SK-N-SH (cell line): ENCODE results near the gene PRH1. TPM values are rescaled to one million over a fixed set of nuclear protein-coding genes. Genes with fewer than 3 reads are reported as not detected.

Experiments used
- CTCF ChIA-PET: fragments of 300-600, 350-600 bp; formaldehyde crosslinking; extraction: SDS; loops from one replicate; lab custom pipeline; 2021; lab: Yijun Ruan, JAX
- POLR2A ChIA-PET: fragments of 350-600 bp; sonication (Branson Sonifier 250); formaldehyde crosslinking; extraction: SDS; loops from one replicate; lab custom pipeline; 2020; ENCODE audit warnings: antibody characterized with exemption, inconsistent platforms; lab: Yijun Ruan, JAX
- DNase-seq: peaks from one replicate; pipeline ENCODE4 v3.0.0; 2012
- H2AFZ ChIP-seq: fragments of 200-600 bp; sonication (generic); 2 replicates; pipeline ENCODE4 v1.8.1; 2016; ENCODE audit warnings: antibody characterized with exemption, mild to moderate bottlenecking, low read depth
- H3F3A ChIP-seq: fragments of 200-600 bp; sonication (generic); replicated peaks from 2 replicates; pipeline ENCODE3; 2016; ENCODE audit warnings: antibody characterized with exemption, mild to moderate bottlenecking; ENCODE audit not compliant: insufficient read depth
- H3K27ac ChIP-seq, 2 experiments: fragments of 200-500 bp in 1 of 2; fragments of 200-600 bp in 1 of 2; sonication (Bioruptor generic) in 1 of 2; sonication (generic), shearing (Covaris generic) in 1 of 2; 2 replicates each; pipeline versions ENCODE4 v1.5.1 to v1.6.1; 2014 to 2016; ENCODE audit warnings: low read depth in 2 of 2, inconsistent platforms in 1 of 2, low read length in 1 of 2, mild to moderate bottlenecking in 1 of 2, mixed read lengths in 1 of 2
- H3K27me3 ChIP-seq: fragments of 200-600 bp; sonication (generic), shearing (Covaris generic); 2 replicates; pipeline ENCODE4 v1.6.1; 2016; ENCODE audit warnings: mixed run types; ENCODE audit not compliant: insufficient read depth
- H3K36me3 ChIP-seq, 2 experiments: fragments of 200-500 bp in 1 of 2; fragments of 200-600 bp in 1 of 2; sonication (Bioruptor generic) in 1 of 2; sonication (generic) in 1 of 2; replicated peaks in 1 of 2; 2 replicates each; pipeline versions ENCODE3 to v1.5.1; 2014 to 2016; ENCODE audit warnings: low read length in 1 of 2, mild to moderate bottlenecking in 1 of 2; ENCODE audit not compliant: insufficient read depth in 2 of 2, control insufficient read depth in 1 of 2
- H3K4me1 ChIP-seq, 2 experiments: fragments of 200-500 bp in 1 of 2; fragments of 200-600 bp in 1 of 2; sonication (Bioruptor generic) in 1 of 2; sonication (generic), shearing (Covaris generic) in 1 of 2; 2 replicates each; pipeline versions ENCODE4 v1.5.1 to v1.6.1; 2014 to 2016; ENCODE audit warnings: low read depth in 1 of 2, low read length in 1 of 2, mixed run types in 1 of 2; ENCODE audit not compliant: insufficient read depth in 2 of 2, control insufficient read depth in 1 of 2
- H3K4me2 ChIP-seq: fragments of 200-600 bp; sonication (generic), shearing (Covaris generic); 2 replicates; pipeline ENCODE4 v1.6.1; 2017; ENCODE audit warnings: mixed run types
- H3K4me3 ChIP-seq, 2 experiments: fragments of 200-500 bp in 1 of 2; fragments of 200-600 bp in 1 of 2; sonication (Bioruptor generic) in 1 of 2; sonication (generic), shearing (Covaris generic) in 1 of 2; 2 replicates each; pipeline versions ENCODE4 v1.5.1 to v1.8.1; 2014 to 2016; ENCODE audit warnings: low read depth in 2 of 2, inconsistent platforms in 1 of 2, low read length in 1 of 2, mild to moderate bottlenecking in 1 of 2, mixed read lengths in 1 of 2, moderate library complexity in 1 of 2
- H3K79me2 ChIP-seq: fragments of 200-600 bp; sonication (generic); 2 replicates; pipeline ENCODE4 v1.8.1; 2017; ENCODE audit warnings: mild to moderate bottlenecking; ENCODE audit not compliant: insufficient read depth
- H3K9ac ChIP-seq: fragments of 200-600 bp; sonication (generic); 2 replicates; pipeline ENCODE4 v1.6.1; 2017; ENCODE audit warnings: mixed run types
- H3K9me2 ChIP-seq: fragments of 200-600 bp; sonication (generic); 2 replicates; pipeline ENCODE4 v1.6.1; 2017; ENCODE audit warnings: mixed run types
- H3K9me3 ChIP-seq: fragments of 200-600 bp; sonication (generic); 2 replicates; pipeline ENCODE4 v1.6.1; 2017; ENCODE audit warnings: mixed run types, mild to moderate bottlenecking, moderate library complexity
- H4K20me1 ChIP-seq: fragments of 200-600 bp; sonication (generic); 2 replicates; pipeline ENCODE4 v1.6.1; 2017; ENCODE audit warnings: mild to moderate bottlenecking, mixed run types; ENCODE audit not compliant: insufficient read depth
- CHD2 ChIP-seq: fragments of 150-350 bp; IDR thresholded peaks from 2 replicates; pipeline ENCODE4 v1.6.1; 2018; ENCODE audit warnings: low read length; ENCODE audit not compliant: partially characterized antibody
- CTCF ChIP-seq: fragments of 200-600 bp; sonication (generic); IDR thresholded peaks from 2 replicates; pipeline ENCODE4 v1.6.1; 2017; ENCODE audit warnings: antibody characterized with exemption, mild to moderate bottlenecking, moderate library complexity
- ELF1 ChIP-seq: IDR thresholded peaks from 2 replicates; pipeline ENCODE4 v1.4.0; 2012
- EP300 ChIP-seq, 2 experiments: IDR thresholded peaks; 2 replicates each; pipeline versions ENCODE4 v1.4.0 to v1.6.1; 2012; ENCODE audit warnings: borderline replicate concordance in 1 of 2, low read depth in 1 of 2, low read length in 1 of 2
- EZH2phosphoT487 ChIP-seq: fragments of 200-600 bp; sonication (generic); IDR thresholded peaks from 2 replicates; pipeline ENCODE4 v1.6.1; 2017; ENCODE audit warnings: low read depth, mixed run types, mild to moderate bottlenecking, antibody characterized with exemption, moderate library complexity, borderline replicate concordance
- FOXJ3 ChIP-seq: sonication (generic); formaldehyde crosslinking; IDR thresholded peaks from 2 replicates; pipeline ENCODE4 v1.5.1; 2020; ENCODE audit warnings: mild to moderate bottlenecking, missing genetic modification reagents
- FOXM1 ChIP-seq: IDR thresholded peaks from 2 replicates; pipeline ENCODE4 v1.4.0; 2012; ENCODE audit warnings: low read depth, mild to moderate bottlenecking
- GABPA ChIP-seq: IDR thresholded peaks from 2 replicates; pipeline ENCODE4 v1.4.0; 2012; ENCODE audit warnings: low read depth, mild to moderate bottlenecking
- MAX ChIP-seq: IDR thresholded peaks from 2 replicates; pipeline ENCODE4 v1.4.0; 2012; ENCODE audit warnings: low read depth
- NFIC ChIP-seq: IDR thresholded peaks from 2 replicates; pipeline ENCODE4 v1.4.0; 2012; ENCODE audit warnings: borderline replicate concordance
- RCOR1 ChIP-seq: fragments of 150-350 bp; IDR thresholded peaks from 2 replicates; pipeline ENCODE4 v1.6.1; 2017; ENCODE audit warnings: antibody characterized with exemption, low read length
- REST ChIP-seq: IDR thresholded peaks from 2 replicates; pipeline ENCODE4 v1.6.1; 2012; ENCODE audit warnings: mild to moderate bottlenecking, low read depth, low read length, moderate library complexity
- RFX5 ChIP-seq: IDR thresholded peaks from 2 replicates; pipeline ENCODE4 v1.6.1; 2012; ENCODE audit warnings: mild to moderate bottlenecking, improper control_type of control experiment, low read length
- RXRA ChIP-seq: IDR thresholded peaks from 2 replicates; pipeline ENCODE4 v1.4.0; 2012; ENCODE audit warnings: low read depth, mild to moderate bottlenecking, borderline replicate concordance
- SMC3 ChIP-seq: IDR thresholded peaks from 2 replicates; pipeline ENCODE4 v1.6.1; 2012; ENCODE audit warnings: low read depth, low read length, improper control_type of control experiment
- TCF12 ChIP-seq: IDR thresholded peaks from 2 replicates; pipeline ENCODE4 v1.4.0; 2012
- USF2 ChIP-seq: fragments of 150-350 bp; IDR thresholded peaks from 2 replicates; pipeline ENCODE4 v1.6.1; 2017; ENCODE audit warnings: antibody characterized with exemption, low read length, low read depth, borderline replicate concordance
- YY1 ChIP-seq: IDR thresholded peaks from 2 replicates; pipeline ENCODE4 v1.4.0; 2012; ENCODE audit warnings: low read depth, mild to moderate bottlenecking
- ZBTB33 ChIP-seq: IDR thresholded peaks from 2 replicates; pipeline ENCODE4 v1.4.0; 2012; ENCODE audit warnings: low read depth, borderline replicate concordance
- WGBS: methylation state at CpG from one replicate; pipeline ENCODE4 v1.1.6; 2017; ENCODE audit warnings: low lambda C conversion rate; 5-methylcytosine and 5-hydroxymethylcytosine counted together
- polyA plus RNA-seq, 3 experiments: library from polyadenylated mRNA; depleted of rRNA; stranded (reverse); fragments of >200 nt; gene quantifications; 2 replicates each; pipeline ENCODE4 v1.2.3, GENCODE V29; 2012

PRH1 gene
- polyA plus RNA-seq, 1 of the 3 experiments (the other 2 are of a cell fraction), result 2.0 TPM

- H3K4me3 ChIP-seq, result no peak overlapping the region
- DNase-seq, result no peak
- no peaks in the 10 kb centered on the region for H3K9me2 ChIP-seq
- H3K36me3 ChIP-seq, result no peaks in the 10 kb centered on the region
- H3K9me3 ChIP-seq, result no peaks in the 10 kb centered on the region
- H3K27ac ChIP-seq, result no peak overlapping the region
- no peak for TF ChIP-seq GABPA
- no peak for TF ChIP-seq RCOR1
- TF ChIP-seq EZH2phosphoT487, result no peak
- TF ChIP-seq RXRA, result no peak
- no peak for TF ChIP-seq EP300 (IDR thresholded peaks at IDR 0.05; ENCODE audit: borderline replicate concordance in 1 of 2, low read depth in 1 of 2, low read length in 1 of 2)
- no peak for TF ChIP-seq FOXM1
- TF ChIP-seq ZBTB33, result no peak
- TF ChIP-seq CTCF, result no peak
- TF ChIP-seq NFIC, result no peak
- no peak for TF ChIP-seq USF2
- TF ChIP-seq YY1, result no peak
- TF ChIP-seq TCF12, result no peak
- TF ChIP-seq FOXJ3, result no peak
- TF ChIP-seq RFX5, result no peak
- TF ChIP-seq REST, result no peak
- no peak for TF ChIP-seq SMC3
- no peak for TF ChIP-seq CHD2
- no peak for TF ChIP-seq MAX
- TF ChIP-seq ELF1, result no peak
- ChIA-PET CTCF (interaction anchor here (1.0 kb wide), 1 partner anchor 303 kb away, joined by 3 read pairs; no protein-coding TSS in a partner anchor), POLR2A (no interaction called here)
- H2AFZ ChIP-seq, result no peak overlapping the region
- H3K4me1 ChIP-seq, result no peaks in the 10 kb centered on the region
- H4K20me1 ChIP-seq, result no peaks in the 10 kb centered on the region
- H3K9ac ChIP-seq, result no peak overlapping the region
- H3K27me3 ChIP-seq, result no peaks in the 10 kb centered on the region
- no peaks in the 10 kb centered on the region for H3K79me2 ChIP-seq
- no peaks in the 10 kb centered on the region for H3F3A ChIP-seq
- WGBS, result 97% methylated on average over 5 of the region's 5 CpGs
- H3K4me2 ChIP-seq, result no peak overlapping the region
These were observed 12.8 kb upstream of the PRH1 start for GRCh38 chr12:10896854-10897253.
